GM19025 (cell line): ENCODE results near the gene SLC22A17.

Source experiments
- ATAC-seq: cut with Tn5 transposase; IDR thresholded peaks from one replicate; pipeline ENCODE4 v1.9.1; 2021; ENCODE audit warnings: mild to moderate bottlenecking, low read depth, moderate library complexity; ENCODE audit not compliant: unreplicated experiment

SLC22A17 gene

GRCh38 chr14:23319746-23320583, 32.7 kb downstream of the SLC22A17 start:
- ATAC-seq: no peak

DNA sequence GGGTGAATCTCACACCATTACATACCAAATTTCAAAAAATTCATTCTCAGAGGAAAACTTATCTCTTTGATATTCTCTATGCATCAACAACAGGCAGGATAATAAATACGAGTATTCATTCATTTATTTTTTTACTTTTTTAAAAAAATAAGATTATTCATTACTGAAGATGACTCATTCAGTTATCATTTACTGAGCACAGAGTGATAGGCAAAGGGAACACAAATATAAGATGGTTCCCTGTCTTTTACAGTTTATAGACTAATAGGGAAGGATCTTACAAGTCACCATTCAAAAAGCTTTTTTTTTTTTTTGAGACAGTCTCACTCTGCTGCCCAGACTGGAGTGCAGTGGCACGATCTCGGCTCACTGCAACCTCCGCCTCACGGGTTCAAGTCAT, 36.4 kb downstream of the SLC22A17 start:
- ATAC-seq: no peak

GRCh38 chr14:23310546-23310945, 42.1 kb downstream of the SLC22A17 start:
- no peak for ATAC-seq

- no peak for ATAC-seq
Observed at GRCh38 chr14:23308721-23309445, 43.8 kb downstream of the SLC22A17 start.

- ATAC-seq: no peak
Observed at GRCh38 chr14:23307687-23308644, 44.7 kb downstream of the SLC22A17 start.

DNA sequence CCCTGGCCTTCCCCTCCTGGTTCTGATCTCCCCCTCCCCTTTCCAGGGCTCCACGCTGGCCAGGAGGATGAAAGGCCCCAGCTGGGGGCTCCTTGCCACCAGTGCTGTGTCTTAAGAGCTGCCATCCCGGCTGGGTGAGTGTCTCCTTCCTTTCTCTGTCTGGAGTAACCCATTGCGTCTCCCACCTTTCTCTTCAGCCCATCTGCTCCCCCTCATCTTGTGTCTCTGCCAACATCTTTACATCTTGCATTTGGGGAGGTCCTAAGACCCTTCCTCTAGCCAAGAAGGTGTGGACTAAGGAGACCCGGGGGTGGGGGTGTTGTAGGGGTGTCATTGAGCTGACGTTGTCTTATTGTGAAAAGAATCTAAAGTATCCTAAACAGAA, 45.5 kb downstream of the SLC22A17 start:
- ATAC-seq: no peak

- no peak for ATAC-seq
Observed at GRCh38 chr14:23306412-23307145, 46.1 kb downstream of the SLC22A17 start, which contains the start of gene BCL2L2. TSS of gene BCL2L2 (plus strand) at chr14:23306833. CDS start at chr14:23307768, 935 bp downstream.

GRCh38 chr14:23302290-23303225, 50.1 kb downstream of the SLC22A17 start, which contains the start of gene PPP1R3E:
TSS of gene PPP1R3E (minus strand) at chr14:23302859. CDS start at chr14:23302576, 283 bp downstream.
- ATAC-seq: peak; percentile 23

DNA sequence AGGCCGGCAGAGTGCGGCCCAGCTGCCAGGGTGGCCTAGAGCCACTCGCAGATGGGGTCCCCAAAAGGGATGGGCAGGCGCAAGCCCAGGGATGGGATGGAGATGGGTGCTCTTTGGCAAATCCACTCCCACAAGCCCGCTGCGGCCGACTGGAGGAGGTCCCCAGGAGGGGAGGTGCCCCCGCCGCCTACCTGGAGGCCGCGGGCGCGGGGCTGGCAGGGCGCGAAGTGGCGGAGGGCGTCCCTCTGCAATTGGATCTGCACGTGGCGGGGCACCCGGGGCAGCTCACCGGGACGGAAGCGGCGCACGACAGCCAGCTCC, 50.8 kb downstream of the SLC22A17 start:
- ATAC-seq: peak; percentile 2

- ATAC-seq: peak; percentile 77
Observed at GRCh38 chr14:23301288-23301968, 51.3 kb downstream of the SLC22A17 start.

DNA sequence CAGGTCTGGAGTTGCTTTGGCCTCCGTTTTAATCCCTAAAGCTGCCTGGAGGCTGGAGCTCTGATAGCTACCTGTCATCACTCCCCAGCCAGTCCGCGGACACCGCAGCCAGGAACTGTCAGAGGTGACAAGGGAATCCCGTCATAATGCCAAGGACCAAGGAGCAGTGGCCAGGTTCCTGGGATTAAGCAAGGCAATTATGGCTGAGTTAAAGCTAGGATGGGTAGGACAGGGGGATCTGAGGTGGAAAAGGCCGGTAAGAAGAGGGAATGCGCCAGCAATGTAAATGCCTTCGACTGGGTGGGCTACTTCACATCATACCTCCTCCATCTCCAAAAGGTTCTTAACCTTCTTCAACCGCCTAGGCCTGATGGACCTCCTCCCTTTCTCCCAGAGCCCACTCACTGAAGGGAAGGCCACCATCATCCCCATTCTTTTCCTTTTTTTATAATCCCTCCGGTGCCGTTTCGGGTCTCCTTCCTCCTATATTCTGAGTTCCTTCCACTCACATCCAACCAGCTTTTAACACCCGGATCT, 51.9 kb downstream of the SLC22A17 start:
- ATAC-seq: no peak

DNA sequence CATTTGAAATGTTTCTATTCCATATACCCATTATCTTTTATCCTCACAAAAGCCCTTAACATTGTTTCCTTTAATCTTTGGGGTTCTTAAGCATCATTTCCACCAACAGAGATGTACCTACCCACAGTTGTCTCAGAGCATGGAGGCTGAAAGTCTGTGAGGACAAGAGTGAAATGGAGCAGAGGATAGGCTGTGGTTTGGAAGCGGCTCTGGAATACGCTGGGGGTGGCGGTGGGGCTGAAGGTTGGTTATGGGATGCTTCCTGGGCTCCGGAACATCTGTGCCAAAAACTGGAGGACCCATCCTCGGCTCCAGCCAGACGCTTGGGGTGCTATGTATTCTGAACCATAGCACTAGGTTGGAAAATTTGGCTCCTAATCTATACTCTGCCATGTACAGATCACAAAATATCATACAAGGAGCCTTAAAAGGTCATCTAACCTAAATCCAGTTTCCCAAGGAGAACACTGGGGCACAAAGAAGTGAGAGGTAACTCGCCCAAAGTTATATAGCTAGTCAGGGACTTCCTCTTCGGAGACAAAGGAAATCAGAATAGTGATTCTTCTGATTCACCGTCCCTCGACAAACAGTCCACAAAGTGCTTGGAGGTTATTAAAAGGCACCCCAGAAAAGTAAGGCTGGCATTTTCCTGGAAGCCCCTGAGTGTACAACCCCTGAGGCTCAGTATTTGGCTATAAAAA, 52.6 kb downstream of the SLC22A17 start:
- no peak for ATAC-seq

- ATAC-seq: no peak
Observed at GRCh38 chr14:23299211-23299957, 53.3 kb downstream of the SLC22A17 start.

- ATAC-seq: no peak
Observed at GRCh38 chr14:23297611-23298277, 54.9 kb downstream of the SLC22A17 start.

GRCh38 chr14:23297096-23297495, 55.6 kb downstream of the SLC22A17 start:
- no peak for ATAC-seq
